Measurements from ENCODE around the gene MAST3. TPM values are rescaled to one million over a fixed set of nuclear protein-coding genes. Genes with fewer than 3 reads are reported as not detected.

Gene MAST3
- total RNA-seq, 1 donor from 2014 or later, result 9.6 TPM

- intact Hi-C loops (cut with DNase I), result no loop called here
- H3K27ac ChIP-seq, result peak overlapping the region; percentile 42
Observed at GRCh38 chr19:18097993-18098890, 664 bp downstream of the MAST3 start.

DNA sequence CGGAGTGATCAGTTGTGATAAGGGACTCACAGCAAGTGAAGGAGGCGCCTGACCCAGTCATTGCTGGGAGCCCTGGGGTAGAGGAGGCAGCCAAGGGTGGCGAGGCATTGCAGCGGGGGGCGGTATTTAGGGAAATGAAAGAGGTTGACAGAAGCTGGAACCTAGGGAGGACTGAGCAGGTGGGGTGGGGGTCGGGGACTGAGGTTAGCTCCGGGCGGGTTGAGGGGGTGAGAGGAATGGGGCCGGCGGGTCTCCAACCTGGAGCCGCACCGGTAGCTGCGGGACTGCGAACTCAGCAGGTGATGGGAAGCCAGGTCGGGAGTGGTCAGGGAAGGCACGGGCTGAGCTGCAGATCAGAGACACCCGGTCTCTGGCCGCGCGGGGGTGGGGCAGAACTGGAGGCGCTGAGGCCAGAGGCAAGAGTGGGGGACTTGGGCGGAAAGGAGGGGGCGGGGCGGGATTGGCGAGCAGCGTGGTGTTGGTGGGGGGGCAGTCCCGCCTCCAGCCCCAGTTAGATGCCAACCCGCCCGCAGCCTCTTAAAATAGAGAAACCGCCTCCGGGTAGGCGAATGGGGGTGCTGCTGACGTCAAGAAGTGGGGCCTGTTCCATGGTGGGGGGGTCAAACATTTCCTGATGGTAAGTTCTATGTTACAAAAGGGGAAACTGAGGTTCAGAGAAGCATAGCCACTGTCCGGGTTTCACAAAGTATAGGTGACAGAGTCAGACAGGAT is 1.5 kb downstream of the MAST3 start:
- no peak for TF ChIP-seq CTCF (IDR thresholded peaks at IDR 0.05)
- TF ChIP-seq POLR2A (IDR thresholded peaks at IDR 0.05), result no peak
- TF ChIP-seq POLR2AphosphoS5 (IDR thresholded peaks at IDR 0.05; ENCODE audit: insufficient read depth in 1 of 2, low read depth in 1 of 2), result no peak
- intact Hi-C loops (cut with DNase I), result no loop called here
- Histone ChIP-seq H3K27me3 (no peaks in the 10 kb centered on the region), H3K4me1 (peaks cover 19% of the 10 kb centered on the region), H3K9me3 (no peaks in the 10 kb centered on the region), H3K27ac (no peak overlapping the region), H3K36me3 (no peaks in the 10 kb centered on the region), H3K4me3 (peak overlapping the region; percentile 15 to 34)
- no peak for DNase-seq (ENCODE audit: extremely low spot score in 2 of 2)

More at GRCh38 chr19:18097993-18098890, 664 bp downstream of the MAST3 start:
- Histone ChIP-seq H3K4me1 (peaks cover 18% of the 10 kb centered on the region), H3K9me3 (no peaks in the 10 kb centered on the region), H3K27me3 (no peaks in the 10 kb centered on the region), H3K4me3 (peak overlapping the region; percentile 33 to 34), H3K36me3 (no peaks in the 10 kb centered on the region)
- no peak for TF ChIP-seq CTCF (IDR thresholded peaks at IDR 0.05)
- TF ChIP-seq POLR2AphosphoS5 (IDR thresholded peaks at IDR 0.05; ENCODE audit: insufficient read depth in 1 of 2, low read depth in 1 of 2), result no peak
- TF ChIP-seq POLR2A (IDR thresholded peaks at IDR 0.05), result no peak
- DNase-seq (ENCODE audit: extremely low spot score in 2 of 2), result no peak

DNA sequence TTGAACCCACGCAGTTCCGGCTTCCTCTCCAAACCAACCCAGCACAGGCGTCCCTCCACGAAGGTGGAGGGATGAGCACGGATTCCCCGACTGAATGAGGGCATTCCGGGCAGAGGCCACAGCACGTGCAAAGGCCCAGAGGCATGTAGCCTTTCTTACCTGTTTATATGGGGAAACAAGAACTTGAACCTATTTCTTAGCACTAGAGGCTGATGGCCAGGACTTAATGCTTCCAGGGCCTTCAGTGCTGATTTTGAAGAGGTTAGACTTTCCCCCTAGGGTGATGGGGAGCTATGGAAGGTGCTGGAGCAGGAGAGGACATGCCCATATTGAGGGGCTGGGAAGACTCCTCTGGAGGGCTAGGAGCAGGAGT is 2.0 kb downstream of the MAST3 start:
- H3K36me3 ChIP-seq, result no peaks in the 10 kb centered on the region
- no peak overlapping the region for H3K4me3 ChIP-seq
- H3K27ac ChIP-seq, result no peak overlapping the region
- intact Hi-C loops (cut with DNase I), result no loop called here
- no peak for DNase-seq (ENCODE audit: extremely low spot score in 2 of 2)
- H3K9me3 ChIP-seq, result no peaks in the 10 kb centered on the region
- H3K27me3 ChIP-seq, result no peaks in the 10 kb centered on the region
- TF ChIP-seq POLR2A (IDR thresholded peaks at IDR 0.05), result no peak
- TF ChIP-seq POLR2AphosphoS5 (IDR thresholded peaks at IDR 0.05; ENCODE audit: insufficient read depth in 1 of 2, low read depth in 1 of 2), result no peak
- no peak for TF ChIP-seq CTCF (IDR thresholded peaks at IDR 0.05)
- peaks cover 24% of the 10 kb centered on the region for H3K4me1 ChIP-seq

DNA sequence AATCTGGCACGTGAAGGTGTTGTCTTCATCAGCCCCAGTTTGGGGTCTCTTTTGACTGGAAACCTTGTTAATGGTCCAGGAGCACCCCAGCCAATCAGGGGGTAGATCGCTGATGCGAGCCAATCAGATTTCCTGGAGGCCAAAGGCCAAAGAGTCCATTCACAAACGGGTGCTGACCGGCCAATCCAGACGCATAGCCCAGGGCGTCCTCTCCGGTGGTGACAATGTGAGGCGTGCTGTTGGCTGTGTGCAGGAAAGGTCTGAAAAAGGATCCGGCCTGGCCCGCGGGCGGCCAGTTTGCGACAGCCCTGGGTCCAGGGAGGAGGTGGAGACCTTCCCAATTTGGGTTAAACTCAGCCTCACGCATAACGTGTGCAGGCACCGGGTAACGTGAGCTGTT is 3.1 kb downstream of the MAST3 start:
- no peaks in the 10 kb centered on the region for H3K9me3 ChIP-seq
- TF ChIP-seq POLR2A (IDR thresholded peaks at IDR 0.05), result no peak
- TF ChIP-seq CTCF (IDR thresholded peaks at IDR 0.05), result no peak
- TF ChIP-seq POLR2AphosphoS5 (IDR thresholded peaks at IDR 0.05; ENCODE audit: insufficient read depth in 1 of 2, low read depth in 1 of 2), result no peak
- H3K4me1 ChIP-seq, result peaks cover 27% of the 10 kb centered on the region
- H3K27ac ChIP-seq, result no peak overlapping the region
- intact Hi-C loops (cut with DNase I), result no loop called here
- H3K27me3 ChIP-seq, result no peaks in the 10 kb centered on the region
- no peak overlapping the region for H3K4me3 ChIP-seq
- DNase-seq (ENCODE audit: extremely low spot score in 2 of 2), result no peak
- H3K36me3 ChIP-seq, result no peaks in the 10 kb centered on the region

Measured in vagina (tissue), 2 donors.